KOPT-K1 (cell line): ENCODE data around the gene SLC6A4.

ENCODE experiments used
- H3K27ac ChIP-seq: fragments of 200-600 bp; sonication (generic); 2 replicates; pipeline ENCODE4 v1.5.1; 2016; ENCODE audit warnings: antibody characterized with exemption, mild to moderate bottlenecking, low read depth, low read length; ENCODE audit not compliant: poor library complexity, severe bottlenecking
- H3K36me3 ChIP-seq: fragments of 200-600 bp; sonication (generic); 2 replicates; pipeline ENCODE4 v1.5.1; 2017; ENCODE audit warnings: antibody characterized with exemption, mild to moderate bottlenecking, low read length, moderate library complexity; ENCODE audit not compliant: insufficient read depth
- H3K9me3 ChIP-seq: fragments of 200-600 bp; sonication (generic); 2 replicates; pipeline ENCODE4 v1.5.1; 2017; ENCODE audit warnings: antibody characterized with exemption, low read length, mild to moderate bottlenecking; ENCODE audit not compliant: insufficient read depth, poor library complexity, severe bottlenecking

SLC6A4 gene

DNA sequence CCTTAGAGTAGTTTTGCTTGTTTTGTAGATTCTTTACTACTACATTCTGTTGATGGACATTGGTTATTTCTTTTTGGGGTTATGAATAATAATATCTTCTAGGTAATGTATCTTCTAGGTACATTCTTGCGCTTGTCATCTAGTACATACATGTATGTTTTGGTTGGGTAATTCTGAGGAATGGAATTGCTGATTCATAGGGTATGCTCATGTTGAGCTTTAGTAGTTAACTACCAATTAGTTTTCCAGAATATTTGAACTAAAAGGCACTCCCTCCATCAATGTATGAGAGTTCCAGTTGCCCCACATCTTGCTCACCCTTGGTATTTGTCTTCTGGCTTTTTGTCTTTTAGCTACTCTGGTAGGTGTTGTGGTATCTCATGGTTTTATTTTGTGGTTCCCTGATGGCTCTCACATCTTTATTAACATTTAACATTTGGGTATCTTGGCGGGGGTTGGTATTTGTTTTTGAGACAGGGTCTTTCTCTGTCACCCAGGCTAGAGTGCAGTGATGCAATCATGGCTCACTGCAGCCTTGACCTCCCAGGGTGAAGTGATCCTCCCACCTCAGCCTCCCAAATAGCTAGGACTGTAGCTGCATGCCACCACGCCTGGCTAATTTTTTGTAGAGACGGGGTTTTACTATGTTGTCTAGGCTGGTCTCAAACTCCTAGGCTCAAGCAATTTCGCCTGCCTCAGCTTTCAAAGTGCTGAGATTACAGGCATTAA lies 47.1 kb downstream of the SLC6A4 start:
- no peaks in the 10 kb centered on the region for H3K9me3 ChIP-seq
- peaks cover 44% of the 10 kb centered on the region for H3K36me3 ChIP-seq
- H3K27ac ChIP-seq: no peak overlapping the region

DNA sequence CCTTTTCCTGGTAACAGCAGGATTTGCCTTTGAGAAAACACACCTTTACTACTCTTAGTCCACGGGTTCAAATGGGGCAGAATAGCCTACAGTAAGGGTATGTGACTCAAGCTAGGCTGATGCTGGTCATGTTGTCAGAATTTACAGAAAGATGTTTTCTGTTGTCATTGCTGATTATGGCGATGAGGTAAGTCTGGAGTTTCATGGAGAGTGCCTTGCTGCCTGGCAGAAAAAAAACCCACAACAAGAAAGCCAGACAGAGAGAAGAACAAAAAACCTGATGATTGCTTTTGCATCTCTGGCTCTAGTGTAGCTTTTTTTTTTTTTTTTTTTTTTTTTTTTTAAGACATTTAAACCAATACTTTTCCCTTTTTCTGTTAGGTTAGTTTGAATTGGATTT lies 47.9 kb downstream of the SLC6A4 start:
- Histone ChIP-seq H3K36me3 (peaks cover 50% of the 10 kb centered on the region), H3K9me3 (no peaks in the 10 kb centered on the region)

DNA sequence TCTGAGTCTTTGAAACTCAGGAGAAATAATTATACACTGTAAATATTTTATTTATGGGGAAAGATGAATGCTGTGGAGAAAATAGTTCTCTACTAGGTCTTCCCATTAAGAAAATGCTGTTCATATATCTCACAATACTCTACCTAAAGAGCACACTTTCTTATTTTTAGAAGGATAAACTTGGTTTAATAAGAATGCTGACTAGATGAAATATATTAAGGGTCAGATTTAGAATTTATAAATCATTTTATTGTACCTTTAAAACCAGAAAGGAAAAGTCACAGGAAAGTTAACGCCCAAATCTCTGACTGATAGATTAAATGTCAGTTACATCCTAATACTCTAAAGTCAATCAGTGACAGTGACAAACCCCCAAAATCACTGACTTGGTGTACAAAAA lies 48.7 kb downstream of the SLC6A4 start:
- Histone ChIP-seq H3K36me3 (peaks cover 58% of the 10 kb centered on the region), H3K27ac (no peak overlapping the region), H3K9me3 (no peaks in the 10 kb centered on the region)

More for the DNA sequence above, 47.9 kb downstream of the SLC6A4 start:
- H3K27ac ChIP-seq: no peak overlapping the region

DNA sequence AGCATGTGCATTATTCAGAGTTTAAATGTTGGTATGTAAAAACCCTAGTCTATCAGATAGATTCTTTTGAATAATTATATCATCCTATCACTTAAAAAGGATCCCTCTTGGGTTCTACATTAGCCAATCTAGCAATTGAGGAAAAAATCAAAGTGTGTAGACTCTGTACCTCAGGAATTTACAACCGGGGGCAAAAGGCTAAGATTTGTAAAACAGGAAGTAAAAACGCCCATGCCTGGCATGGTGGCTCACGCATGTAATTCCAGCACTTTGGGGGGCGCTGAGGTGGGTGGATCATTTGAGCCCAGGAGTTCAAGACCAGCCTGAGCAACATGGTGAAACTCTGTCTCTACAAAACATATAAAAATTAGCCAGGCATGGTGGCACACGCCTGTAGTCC lies 58.6 kb downstream of the SLC6A4 start:
- H3K27ac ChIP-seq: no peak overlapping the region
- no peaks in the 10 kb centered on the region for H3K9me3 ChIP-seq
- peaks cover 87% of the 10 kb centered on the region for H3K36me3 ChIP-seq

DNA sequence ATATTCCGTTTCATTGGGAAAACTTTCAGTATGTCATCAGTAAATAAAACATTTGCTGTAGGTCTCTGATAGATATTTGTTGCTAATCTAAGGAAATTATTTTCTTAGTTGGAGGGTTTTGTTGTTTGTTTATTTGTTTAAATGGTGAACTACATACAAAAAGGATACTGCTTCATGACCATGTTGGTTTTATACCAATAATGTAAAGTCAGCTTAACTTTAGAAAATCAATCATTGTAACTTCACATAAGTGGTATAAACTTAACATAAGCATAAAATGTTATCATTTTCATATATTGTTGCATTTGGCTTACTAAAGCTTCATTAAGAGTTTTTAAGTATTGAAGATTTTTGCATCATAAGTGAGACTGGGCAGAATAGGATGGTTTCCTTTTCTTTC lies 60.9 kb downstream of the SLC6A4 start:
- no peak overlapping the region for H3K27ac ChIP-seq
- no peaks in the 10 kb centered on the region for H3K9me3 ChIP-seq
- H3K36me3 ChIP-seq: peaks cover 64% of the 10 kb centered on the region

DNA sequence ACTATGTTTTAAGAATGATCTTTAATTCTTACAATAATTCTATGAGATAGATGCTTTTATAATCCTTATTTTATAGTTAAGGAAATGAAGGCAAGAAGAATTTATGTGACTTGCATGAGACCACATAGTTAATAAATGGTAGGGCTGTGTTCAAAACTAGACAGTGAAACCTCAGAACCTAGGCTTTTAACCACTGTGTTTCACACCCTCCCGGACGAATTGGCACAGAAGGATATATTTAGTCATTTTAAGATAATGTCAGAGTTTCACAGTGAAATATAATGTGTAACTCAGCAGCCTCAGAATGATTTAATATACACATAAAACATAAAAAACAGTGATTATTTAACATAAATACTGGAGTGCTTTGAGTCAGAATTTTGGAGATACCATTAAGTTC lies 61.8 kb downstream of the SLC6A4 start:
- Histone ChIP-seq H3K36me3 (peaks cover 63% of the 10 kb centered on the region), H3K9me3 (no peaks in the 10 kb centered on the region), H3K27ac (no peak overlapping the region)

DNA sequence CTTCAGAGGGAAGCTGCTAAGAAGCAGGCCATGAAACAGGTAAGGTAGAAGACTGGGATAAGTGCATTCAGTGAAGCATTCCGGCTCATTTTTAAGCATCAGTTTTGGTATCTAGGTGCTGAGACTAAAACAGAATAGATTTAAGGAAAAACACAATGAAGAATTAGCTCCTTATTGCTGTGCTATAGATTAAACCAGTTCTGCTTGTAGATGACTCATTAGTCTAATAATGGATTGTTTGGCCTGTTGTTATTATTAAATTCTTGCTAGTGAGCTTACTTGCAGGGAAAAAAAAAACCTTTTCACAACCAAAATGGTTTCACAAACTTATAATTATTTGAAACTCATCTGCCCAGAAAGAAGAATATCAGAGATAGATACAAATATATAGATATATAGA lies 62.9 kb downstream of the SLC6A4 start:
- H3K9me3 ChIP-seq: no peaks in the 10 kb centered on the region
- H3K27ac ChIP-seq: no peak overlapping the region
- peaks cover 53% of the 10 kb centered on the region for H3K36me3 ChIP-seq

DNA sequence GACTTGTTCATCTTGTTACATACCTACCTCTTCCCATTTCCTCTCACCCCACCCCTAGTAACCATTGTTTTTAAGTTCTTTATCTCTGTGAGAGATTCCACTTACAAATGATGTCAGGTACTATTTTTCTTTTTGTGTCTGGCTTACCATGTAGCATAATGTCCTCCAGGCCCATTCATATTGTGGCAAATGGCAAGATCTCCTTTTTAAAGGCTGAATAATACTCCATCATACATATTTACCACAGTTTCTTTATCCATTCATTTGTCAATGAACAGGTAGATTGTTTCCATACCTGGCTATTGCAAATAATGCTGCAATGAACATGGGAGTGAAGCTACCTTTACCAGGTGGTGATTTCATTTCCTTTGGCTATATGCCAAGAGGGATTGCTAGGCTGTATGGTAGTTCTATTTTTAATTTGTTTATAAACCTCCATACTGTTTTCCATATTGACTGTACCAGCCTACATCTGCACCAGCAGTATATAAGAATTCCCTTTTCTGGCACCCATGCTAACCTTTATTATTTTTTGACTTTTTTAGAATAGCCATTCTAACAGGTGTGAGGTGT lies 65.0 kb downstream of the SLC6A4 start:
- no peak overlapping the region for H3K27ac ChIP-seq
- no peaks in the 10 kb centered on the region for H3K9me3 ChIP-seq
- H3K36me3 ChIP-seq: peaks cover 35% of the 10 kb centered on the region

DNA sequence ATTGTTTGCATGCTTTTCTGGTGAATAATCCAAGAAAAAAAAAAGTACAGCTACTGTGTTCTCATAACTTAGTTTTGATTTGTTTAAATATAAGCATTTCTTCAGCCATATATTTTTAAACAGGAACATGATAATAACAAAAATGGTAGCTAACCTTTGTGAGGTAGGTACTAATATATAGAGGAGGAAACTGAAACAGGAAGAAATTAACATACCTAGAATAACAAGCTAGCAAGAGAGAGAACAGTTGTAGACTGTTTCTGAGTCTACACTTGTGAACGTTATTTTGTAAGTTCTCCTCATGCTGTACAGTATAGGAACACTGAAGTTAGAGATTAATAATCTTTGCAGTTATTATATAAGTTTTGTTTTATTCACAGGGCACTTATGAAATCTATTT lies 69.5 kb downstream of the SLC6A4 start:
- no peaks in the 10 kb centered on the region for H3K9me3 ChIP-seq
- H3K27ac ChIP-seq: no peak overlapping the region
- peaks cover 33% of the 10 kb centered on the region for H3K36me3 ChIP-seq

DNA sequence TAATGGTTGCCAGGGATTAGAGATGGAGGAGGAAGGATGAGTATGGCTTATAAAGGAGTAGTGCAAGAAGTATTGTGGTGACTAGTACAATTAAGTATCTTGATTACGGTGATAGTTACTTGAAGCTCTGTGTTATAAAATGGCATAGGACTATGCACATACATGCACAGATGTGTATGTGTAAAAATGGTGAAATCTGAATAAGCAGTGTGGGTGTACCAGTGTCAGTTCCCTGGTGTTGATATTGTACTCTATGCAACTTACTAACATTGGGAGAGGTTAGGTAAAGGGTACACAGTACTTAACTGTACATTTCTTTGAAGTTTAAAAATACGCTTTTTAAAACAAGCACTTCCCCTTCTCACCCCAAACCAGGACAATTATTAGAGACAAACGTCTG lies 70.3 kb downstream of the SLC6A4 start:
- Histone ChIP-seq H3K27ac (no peak overlapping the region), H3K36me3 (peaks cover 41% of the 10 kb centered on the region), H3K9me3 (peaks cover 7% of the 10 kb centered on the region)

DNA sequence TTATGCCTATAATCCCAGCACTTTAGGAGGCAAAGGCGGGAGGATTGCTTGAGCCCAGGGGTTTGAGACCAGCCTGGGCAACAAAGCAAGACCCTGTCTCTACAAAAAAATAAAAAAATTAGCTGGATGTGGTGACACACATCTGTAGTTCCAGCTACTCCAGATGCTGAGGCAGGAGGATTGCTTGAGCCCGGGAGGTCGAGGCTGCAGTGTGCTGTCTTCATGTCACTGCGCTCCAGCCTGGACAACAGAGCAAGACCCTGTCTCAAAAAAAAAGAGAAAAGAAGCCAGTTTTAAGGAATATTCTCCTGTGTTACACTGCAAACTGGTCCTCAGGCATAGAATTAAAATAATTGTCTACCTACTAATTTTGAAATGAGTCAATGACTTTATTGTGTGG lies 71.0 kb downstream of the SLC6A4 start:
- H3K27ac ChIP-seq: no peak overlapping the region
- H3K36me3 ChIP-seq: peaks cover 48% of the 10 kb centered on the region
- peaks cover 13% of the 10 kb centered on the region for H3K9me3 ChIP-seq

DNA sequence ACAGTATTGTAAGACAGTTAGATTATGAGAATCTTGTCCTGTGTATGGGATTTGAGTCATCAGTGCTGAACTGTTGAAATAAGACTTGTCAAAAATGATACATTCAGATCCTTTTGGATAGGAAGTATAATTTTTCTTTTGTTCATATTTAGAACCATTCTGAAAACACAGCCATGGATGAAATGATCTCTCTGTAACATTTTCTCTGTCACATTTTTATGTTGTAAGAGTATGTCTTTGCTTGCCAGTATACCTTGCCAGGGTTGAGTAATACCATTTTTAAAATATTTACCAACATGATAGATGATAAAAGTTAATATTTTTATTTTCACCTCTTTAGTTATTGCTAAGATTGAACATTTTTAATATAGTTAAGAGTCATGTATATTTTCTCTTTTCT lies 73.9 kb downstream of the SLC6A4 start:
- Histone ChIP-seq H3K36me3 (peaks cover 67% of the 10 kb centered on the region), H3K9me3 (peaks cover 30% of the 10 kb centered on the region), H3K27ac (no peak overlapping the region)

DNA sequence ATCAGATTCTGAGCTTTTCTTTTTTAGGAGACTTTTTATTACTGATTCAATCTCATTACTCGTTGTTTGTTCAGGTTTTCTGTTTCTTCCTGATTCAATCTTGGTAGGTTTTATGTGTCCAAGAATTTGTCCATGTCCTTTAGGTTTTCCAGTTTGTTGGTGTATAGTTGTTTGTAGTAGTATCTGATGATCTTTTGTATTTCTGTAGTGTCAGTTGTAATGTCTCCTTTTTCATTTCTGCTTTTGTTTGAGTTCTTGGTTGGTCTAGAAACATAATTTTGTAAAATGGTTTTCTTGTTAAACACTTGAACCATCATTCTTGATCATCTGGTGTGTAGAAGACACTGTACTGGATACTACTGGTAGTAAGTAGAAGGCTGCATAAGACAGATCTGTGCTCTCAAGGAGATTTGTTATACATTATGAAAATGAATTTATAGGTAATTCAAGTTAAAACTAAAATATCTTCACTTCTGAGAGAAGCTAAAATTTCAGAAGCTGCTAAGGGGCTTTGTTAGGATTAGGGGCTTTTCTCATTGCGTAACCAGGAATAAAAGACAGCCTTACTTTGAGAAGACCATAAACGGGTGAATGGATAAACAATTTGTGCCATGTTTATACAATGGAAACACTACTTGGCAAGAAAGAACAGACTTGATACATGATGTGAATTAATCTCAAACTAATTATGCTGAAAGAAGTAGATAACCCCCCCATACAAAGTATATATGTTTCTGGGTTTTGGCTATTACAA lies 74.9 kb downstream of the SLC6A4 start:
- H3K27ac ChIP-seq: no peak overlapping the region
- H3K36me3 ChIP-seq: peaks cover 70% of the 10 kb centered on the region
- H3K9me3 ChIP-seq: peaks cover 30% of the 10 kb centered on the region

DNA sequence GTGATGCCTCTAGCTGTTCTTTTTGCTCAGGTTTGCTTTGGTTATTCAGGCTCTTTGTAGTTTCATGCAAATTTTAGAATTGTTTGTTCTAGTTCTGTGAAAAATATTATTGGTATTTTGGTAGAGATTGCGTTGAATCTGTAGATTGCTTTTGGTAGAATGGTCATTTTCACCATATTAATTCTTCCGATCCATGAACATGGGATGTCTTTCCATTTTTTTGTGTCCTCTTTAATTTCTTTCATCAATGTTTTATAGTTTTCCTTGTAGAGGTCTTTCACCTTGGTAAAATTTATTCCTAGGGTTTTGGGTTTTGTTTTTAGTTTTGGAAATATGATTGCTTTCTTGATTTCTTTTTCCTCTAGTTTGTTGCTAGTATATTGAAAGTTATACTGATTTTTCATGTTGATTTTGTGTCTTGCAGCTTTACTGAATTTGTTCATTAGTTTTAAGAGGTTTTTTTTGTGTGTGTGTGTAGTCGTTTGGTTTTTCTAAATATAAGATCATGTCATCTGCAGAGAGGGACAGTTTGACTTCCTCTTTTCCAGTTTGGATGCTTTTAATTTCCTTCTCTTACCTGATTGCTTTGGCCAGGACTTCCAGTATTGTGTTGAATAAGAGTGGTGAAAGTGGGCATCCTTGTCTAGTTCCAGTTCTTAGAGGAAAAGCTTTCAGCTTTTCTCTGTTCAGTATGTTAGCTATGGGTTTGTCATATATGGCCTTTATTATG lies 76.4 kb downstream of the SLC6A4 start:
- Histone ChIP-seq H3K9me3 (peaks cover 30% of the 10 kb centered on the region), H3K36me3 (peaks cover 56% of the 10 kb centered on the region), H3K27ac (no peak overlapping the region)

DNA sequence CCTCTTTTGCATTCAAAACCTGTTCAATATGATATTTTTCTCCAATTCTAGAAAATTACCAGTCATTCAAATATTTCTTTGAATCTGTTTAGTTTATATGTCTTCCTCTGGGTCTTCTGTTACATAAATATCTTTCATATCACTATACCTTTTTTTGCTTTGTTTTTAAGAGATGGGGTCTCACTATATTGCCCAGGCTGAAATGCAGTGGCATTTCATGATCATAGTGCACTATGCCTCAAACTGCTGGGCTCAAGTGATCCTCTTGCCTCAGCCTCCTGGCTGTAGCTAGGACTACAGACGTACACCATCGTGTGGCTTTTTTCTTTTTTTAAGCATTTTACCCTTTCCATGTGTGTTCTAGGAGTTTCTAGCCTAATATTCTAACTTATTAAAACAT lies 80.1 kb downstream of the SLC6A4 start:
- Histone ChIP-seq H3K9me3 (peaks cover 25% of the 10 kb centered on the region), H3K36me3 (peaks cover 49% of the 10 kb centered on the region), H3K27ac (no peak overlapping the region)
